Measurements from ENCODE around the gene SHROOM3.

Gene SHROOM3

DNA sequence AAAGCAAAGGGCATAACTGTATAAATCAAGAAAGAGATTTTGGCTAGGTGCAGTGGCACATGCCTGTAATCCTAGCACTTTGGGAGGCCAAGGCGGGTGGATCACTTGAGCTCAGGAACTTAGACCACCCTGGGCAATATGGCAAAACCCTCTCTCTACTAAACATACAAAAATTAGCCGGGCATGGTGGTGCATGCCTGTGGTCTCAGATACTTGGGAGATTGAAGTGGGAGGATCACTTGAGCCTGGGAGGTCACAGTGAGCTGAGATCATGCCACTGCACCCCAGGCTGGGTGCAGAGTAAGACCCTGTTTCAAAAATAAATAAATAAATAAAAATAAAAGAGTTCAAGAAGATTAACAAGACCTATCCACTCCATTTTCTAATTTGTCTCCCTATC is 235.6 kb downstream of the SHROOM3 start:
- DNase-seq, result no peak

GRCh38 chr4:76673362-76673761 is 238.3 kb downstream of the SHROOM3 start:
- no peak for DNase-seq

- DNase-seq, result no peak
Measured at GRCh38 chr4:76674983-76675382, 240.0 kb downstream of the SHROOM3 start.

- no peak for DNase-seq
Measured at GRCh38 chr4:76677571-76678326, 242.7 kb downstream of the SHROOM3 start.

GRCh38 chr4:76679691-76680090 is 244.7 kb downstream of the SHROOM3 start:
- no peak for DNase-seq

- DNase-seq, result no peak
Measured at GRCh38 chr4:76680952-76681351, 245.9 kb downstream of the SHROOM3 start.

- no peak for DNase-seq
Measured at GRCh38 chr4:76681996-76682395, 247.0 kb downstream of the SHROOM3 start.

GRCh38 chr4:76683144-76683543 is 248.1 kb downstream of the SHROOM3 start:
- DNase-seq, result no peak

DNA sequence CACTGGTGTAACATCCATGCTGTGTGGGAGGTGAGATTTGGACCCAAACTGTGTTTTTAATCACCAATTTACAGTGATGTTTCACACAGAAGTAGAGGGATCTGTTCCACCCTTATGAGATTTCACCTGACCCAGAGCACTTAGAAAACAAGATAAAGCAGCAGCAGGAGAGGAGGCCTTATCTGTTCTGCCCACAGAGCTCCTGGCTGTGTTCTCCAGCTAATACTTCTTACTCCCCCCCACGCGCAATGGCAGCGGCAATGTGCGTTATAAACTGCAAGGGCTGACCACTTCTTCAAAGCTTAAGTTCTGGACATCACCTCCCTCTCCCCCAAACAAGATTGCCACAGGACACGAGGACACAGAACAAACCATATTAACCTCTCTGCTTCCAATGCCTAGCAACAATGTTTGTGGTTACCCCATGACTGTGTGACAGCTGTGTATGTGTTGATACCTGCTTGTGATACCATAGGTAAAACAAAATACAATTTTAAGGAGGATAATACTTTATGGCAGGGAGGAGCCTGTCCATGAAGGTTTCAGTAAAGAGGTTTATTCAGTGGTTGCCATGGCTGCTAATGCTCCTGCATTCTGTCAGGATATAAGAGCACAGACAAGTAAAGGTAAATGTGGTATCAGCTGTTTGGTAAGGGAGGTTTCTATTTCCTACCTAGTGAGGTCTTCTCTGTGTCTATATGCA is 252.9 kb downstream of the SHROOM3 start:
- no peak for DNase-seq

DNA sequence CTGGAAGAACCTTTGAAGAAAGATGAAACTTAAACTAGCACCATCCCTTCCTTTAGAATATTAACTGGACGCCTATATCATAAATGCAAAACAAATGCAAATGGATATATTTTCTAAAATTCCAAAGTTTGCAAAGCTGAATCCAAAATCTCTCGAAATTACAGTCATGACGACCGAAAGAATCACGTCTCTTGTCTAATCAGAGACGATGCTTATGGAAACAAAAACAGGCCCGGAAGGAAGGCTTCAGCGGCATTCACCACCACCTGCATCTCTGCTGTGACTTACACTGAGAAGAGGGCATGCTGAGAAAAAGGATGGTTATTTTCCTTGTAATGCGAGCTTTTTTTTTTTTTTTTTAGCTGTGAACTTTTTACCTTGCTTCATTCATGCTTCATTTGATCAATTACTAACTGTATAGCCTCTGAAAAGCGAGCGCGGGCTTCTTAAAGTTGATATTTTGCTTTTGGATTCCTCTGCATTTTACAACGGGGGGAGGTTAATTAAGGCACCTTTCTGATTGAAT is 253.7 kb downstream of the SHROOM3 start:
- DNase-seq, result no peak

- no peak for DNase-seq
Measured at GRCh38 chr4:76689145-76689817, 254.3 kb downstream of the SHROOM3 start.

DNA sequence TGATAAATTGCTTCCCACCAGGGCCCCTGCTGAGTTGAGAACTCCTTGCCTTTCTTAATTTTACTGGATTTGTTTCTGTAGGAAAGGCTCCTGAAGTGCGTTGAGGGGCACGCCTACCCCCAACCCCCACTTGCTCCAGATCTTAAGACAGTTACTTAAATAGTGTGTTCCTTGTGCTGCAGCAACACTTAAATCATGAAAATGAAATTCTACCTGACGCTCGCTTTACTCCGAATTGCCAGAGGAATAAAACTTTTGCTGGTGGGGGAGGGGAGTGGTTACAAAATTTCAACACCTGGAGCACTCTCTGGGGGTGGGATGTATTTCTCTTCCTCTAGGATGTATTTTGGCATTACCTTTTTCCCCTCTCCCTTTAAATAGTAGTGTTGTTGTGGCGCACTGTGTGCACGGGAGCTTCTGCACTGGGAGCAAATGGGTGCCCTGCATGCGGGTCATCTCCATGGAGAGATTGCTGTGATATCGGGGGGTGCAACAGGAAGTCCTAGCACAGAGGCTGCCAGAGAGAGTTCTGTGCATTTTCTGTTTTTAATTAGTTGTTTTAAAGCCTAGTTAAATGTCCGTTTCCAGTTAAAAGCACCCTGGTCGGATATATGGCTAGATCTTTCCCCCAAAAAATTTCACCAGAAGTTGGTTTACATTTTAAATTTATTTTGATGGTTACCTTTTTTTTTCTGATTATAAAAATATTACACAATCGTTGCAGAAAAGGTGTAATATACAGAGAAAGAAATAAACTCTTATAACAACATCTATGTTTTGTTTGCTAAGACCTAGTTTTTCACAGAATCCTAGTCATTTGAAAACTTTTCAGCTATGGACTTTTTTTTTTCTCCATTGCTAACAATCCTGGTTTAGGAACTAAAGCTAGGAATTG is 255.2 kb downstream of the SHROOM3 start:
- DNase-seq, result no peak

GRCh38 chr4:76690906-76691275 is 255.9 kb downstream of the SHROOM3 start:
- no peak for DNase-seq

GRCh38 chr4:76691807-76692582 is 257.0 kb downstream of the SHROOM3 start:
- DNase-seq, result no peak

- no peak for DNase-seq
Measured at GRCh38 chr4:76692761-76693160, 257.7 kb downstream of the SHROOM3 start.

GRCh38 chr4:76694056-76694455 is 259.0 kb downstream of the SHROOM3 start:
- DNase-seq, result no peak

GRCh38 chr4:76696109-76696508 is 261.1 kb downstream of the SHROOM3 start:
- DNase-seq, result no peak

GRCh38 chr4:76697129-76697803 is 262.2 kb downstream of the SHROOM3 start:
- no peak for DNase-seq

DNA sequence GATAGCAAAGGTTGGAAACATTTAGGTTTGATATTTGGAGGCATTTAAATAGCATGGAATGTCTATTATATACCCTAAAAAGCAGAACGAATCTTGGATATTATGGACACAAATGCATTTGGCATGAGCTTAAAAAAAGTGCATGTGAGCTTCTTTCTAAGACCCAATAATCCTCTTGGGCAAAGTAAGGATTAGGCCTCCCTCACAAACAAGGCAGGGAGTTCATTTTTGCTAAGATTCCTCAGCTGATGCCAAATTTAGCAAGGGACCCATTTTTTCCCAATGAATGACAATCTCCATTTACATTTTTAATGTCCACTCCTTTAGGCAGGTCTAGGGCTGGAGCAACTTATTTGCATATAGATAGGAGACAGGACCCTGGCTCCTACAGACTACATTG is 263.1 kb downstream of the SHROOM3 start:
- DNase-seq, result no peak

DNA sequence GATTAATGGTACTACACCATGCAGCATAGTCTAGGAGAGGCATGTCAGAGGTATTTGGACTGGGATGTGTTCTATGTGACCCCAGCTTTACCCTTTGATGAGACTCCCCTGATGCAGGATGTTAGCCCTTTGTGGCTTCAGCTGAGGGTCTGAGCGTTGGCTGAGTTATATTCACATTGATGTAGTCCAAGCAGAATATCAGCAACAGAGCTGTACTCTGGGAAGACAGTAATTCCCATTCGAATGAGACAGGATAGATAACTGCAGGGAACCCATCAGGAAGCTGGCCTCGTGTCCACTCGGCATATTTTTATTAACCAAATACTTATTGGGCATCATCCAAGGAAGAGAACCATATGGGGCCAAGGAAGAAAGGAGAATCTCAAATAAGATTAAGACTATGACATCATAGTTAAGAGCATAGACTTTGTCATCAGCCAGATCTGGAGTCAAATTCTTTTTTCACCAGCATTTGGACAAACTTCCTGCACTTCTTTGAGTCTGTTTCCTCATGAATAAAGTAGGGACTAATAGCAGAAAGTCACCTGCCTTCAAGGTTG is 264.8 kb downstream of the SHROOM3 start:
- no peak for DNase-seq

All from activated effector memory CD4-positive, alpha-beta T cell treated with Interleukin-2 at 50 U/mL for 16 hours (primary cell).